ENCODE measurements around the gene CHID1.

CHID1 gene

DNA sequence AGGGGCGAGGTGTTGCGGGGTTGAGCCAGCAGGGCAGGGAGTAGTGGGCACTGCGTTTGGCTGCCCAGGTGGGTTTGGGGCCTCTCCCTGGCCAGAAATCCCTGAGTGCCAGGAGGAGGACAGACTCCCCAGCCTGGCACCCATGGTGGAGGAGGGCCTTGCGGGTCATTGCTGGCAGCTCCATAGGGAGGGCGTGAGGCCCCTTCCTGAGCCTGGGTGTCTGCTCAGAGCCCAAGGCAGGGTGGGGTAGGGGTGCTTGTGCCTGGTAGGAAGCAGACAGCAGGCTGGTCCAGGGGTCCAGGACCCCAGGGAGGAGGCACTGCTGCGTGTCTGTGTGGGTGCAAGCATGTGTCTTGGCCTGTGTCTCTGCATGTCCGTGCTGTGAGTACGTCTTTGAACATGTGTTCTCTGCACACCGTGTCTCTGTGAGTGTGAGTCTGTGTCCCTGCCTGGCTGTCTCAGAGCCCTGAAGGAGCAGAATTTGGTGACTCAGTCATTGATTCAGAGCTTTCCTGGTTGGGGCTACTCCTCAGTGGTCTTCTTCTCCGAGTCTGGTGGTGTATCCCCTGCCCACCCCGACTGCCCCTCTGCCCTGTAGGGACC lies 64.0 kb downstream of the CHID1 start:
- H3K79me2 ChIP-seq (ENCODE audit: insufficient read depth, low read length) = peaks cover 6% of the 10 kb centered on the region; the same call in 1 of the 2 replicates
- TF ChIP-seq EZH2phosphoT487 (conservative IDR thresholded peaks at IDR 0.05; ENCODE audit: low read length) = no peak
- TF ChIP-seq, protein P1, sequence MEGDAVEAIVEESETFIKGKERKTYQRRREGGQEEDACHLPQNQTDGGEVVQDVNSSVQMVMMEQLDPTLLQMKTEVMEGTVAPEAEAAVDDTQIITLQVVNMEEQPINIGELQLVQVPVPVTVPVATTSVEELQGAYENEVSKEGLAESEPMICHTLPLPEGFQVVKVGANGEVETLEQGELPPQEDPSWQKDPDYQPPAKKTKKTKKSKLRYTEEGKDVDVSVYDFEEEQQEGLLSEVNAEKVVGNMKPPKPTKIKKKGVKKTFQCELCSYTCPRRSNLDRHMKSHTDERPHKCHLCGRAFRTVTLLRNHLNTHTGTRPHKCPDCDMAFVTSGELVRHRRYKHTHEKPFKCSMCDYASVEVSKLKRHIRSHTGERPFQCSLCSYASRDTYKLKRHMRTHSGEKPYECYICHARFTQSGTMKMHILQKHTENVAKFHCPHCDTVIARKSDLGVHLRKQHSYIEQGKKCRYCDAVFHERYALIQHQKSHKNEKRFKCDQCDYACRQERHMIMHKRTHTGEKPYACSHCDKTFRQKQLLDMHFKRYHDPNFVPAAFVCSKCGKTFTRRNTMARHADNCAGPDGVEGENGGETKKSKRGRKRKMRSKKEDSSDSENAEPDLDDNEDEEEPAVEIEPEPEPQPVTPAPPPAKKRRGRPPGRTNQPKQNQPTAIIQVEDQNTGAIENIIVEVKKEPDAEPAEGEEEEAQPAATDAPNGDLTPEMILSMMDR (IDR thresholded peaks at IDR 0.05; ENCODE audit: insufficient read depth, low read length, poor library complexity, severe bottlenecking) = no peak

GRCh38 chr11:845872-846495 lies 64.6 kb downstream of the CHID1 start:
- H3K4me2 ChIP-seq (ENCODE audit: low read depth, low read length, poor library complexity, severe bottlenecking) = no peak overlapping the region
- no peak overlapping the region for H3K4me3 ChIP-seq (ENCODE audit: insufficient read depth, low read length, poor library complexity, severe bottlenecking)
- peaks cover 4% of the 10 kb centered on the region; the same call in 1 of the 2 replicates for H4K20me1 ChIP-seq (ENCODE audit: low read depth, low read length)
- no peak overlapping the region for H2AFZ ChIP-seq (ENCODE audit: low read depth, low read length, severe bottlenecking)
- H3K9ac ChIP-seq (ENCODE audit: low read length) = no peak overlapping the region
- H3K9me3 ChIP-seq (ENCODE audit: insufficient read depth, low read length) = no peaks in the 10 kb centered on the region
- no peaks in the 10 kb centered on the region for H3K36me3 ChIP-seq (ENCODE audit: low read length)
- H3F3A ChIP-seq (ENCODE audit: insufficient read depth) = no peaks in the 10 kb centered on the region
- H3K27ac ChIP-seq (ENCODE audit: low read depth, low read length) = no peak overlapping the region
- H3K9me2 ChIP-seq (replicated peaks; ENCODE audit: insufficient read depth, low read length) = no peaks in the 10 kb centered on the region
- no peak for TF ChIP-seq EZH2phosphoT487 (conservative IDR thresholded peaks at IDR 0.05; ENCODE audit: low read length)
- TF ChIP-seq, protein P1 (IDR thresholded peaks at IDR 0.05; ENCODE audit: insufficient read depth, low read length, poor library complexity, severe bottlenecking) = no peak
- no peaks in the 10 kb centered on the region for H3K27me3 ChIP-seq (ENCODE audit: low read length)
- H3K79me2 ChIP-seq (ENCODE audit: insufficient read depth, low read length) = peaks cover 12% of the 10 kb centered on the region

More for the DNA sequence above, 64.0 kb downstream of the CHID1 start:
- Histone ChIP-seq H3K4me3 (ENCODE audit: insufficient read depth, low read length, poor library complexity, severe bottlenecking) (no peak overlapping the region), H3K27me3 (ENCODE audit: low read length) (no peaks in the 10 kb centered on the region), H2AFZ (ENCODE audit: low read depth, low read length, severe bottlenecking) (no peak overlapping the region), H3F3A (ENCODE audit: insufficient read depth) (no peaks in the 10 kb centered on the region), H3K36me3 (ENCODE audit: low read length) (no peaks in the 10 kb centered on the region), H3K9me2 (replicated peaks; ENCODE audit: insufficient read depth, low read length) (no peaks in the 10 kb centered on the region), H3K9me3 (ENCODE audit: insufficient read depth, low read length) (no peaks in the 10 kb centered on the region), H3K27ac (ENCODE audit: low read depth, low read length) (no peak overlapping the region), H3K4me2 (ENCODE audit: low read depth, low read length, poor library complexity, severe bottlenecking) (no peak overlapping the region), H4K20me1 (ENCODE audit: low read depth, low read length) (no peaks in the 10 kb centered on the region), H3K9ac (ENCODE audit: low read length) (no peak overlapping the region)

- H3K9me2 ChIP-seq (replicated peaks; ENCODE audit: insufficient read depth, low read length) = no peaks in the 10 kb centered on the region
- no peaks in the 10 kb centered on the region for H3K27me3 ChIP-seq (ENCODE audit: low read length)
- H3F3A ChIP-seq (ENCODE audit: insufficient read depth) = no peaks in the 10 kb centered on the region
- H3K9me3 ChIP-seq (ENCODE audit: insufficient read depth, low read length) = no peaks in the 10 kb centered on the region
- peaks cover 6% of the 10 kb centered on the region; the same call in 1 of the 2 replicates for H4K20me1 ChIP-seq (ENCODE audit: low read depth, low read length)
- no peak overlapping the region for H3K27ac ChIP-seq (ENCODE audit: low read depth, low read length)
- no peak overlapping the region for H3K9ac ChIP-seq (ENCODE audit: low read length)
- H3K79me2 ChIP-seq (ENCODE audit: insufficient read depth, low read length) = peaks cover 19% of the 10 kb centered on the region
- no peak overlapping the region for H3K4me3 ChIP-seq (ENCODE audit: insufficient read depth, low read length, poor library complexity, severe bottlenecking)
- H3K36me3 ChIP-seq (ENCODE audit: low read length) = no peaks in the 10 kb centered on the region
- TF ChIP-seq, protein P1 (IDR thresholded peaks at IDR 0.05; ENCODE audit: insufficient read depth, low read length, poor library complexity, severe bottlenecking) = no peak
- TF ChIP-seq EZH2phosphoT487 (conservative IDR thresholded peaks at IDR 0.05; ENCODE audit: low read length) = no peak
- H2AFZ ChIP-seq (ENCODE audit: low read depth, low read length, severe bottlenecking) = no peak overlapping the region
- H3K4me2 ChIP-seq (ENCODE audit: low read depth, low read length, poor library complexity, severe bottlenecking) = no peak overlapping the region
Observed at GRCh38 chr11:844693-845644, 65.6 kb downstream of the CHID1 start.
